Activated CD8-positive, alpha-beta memory T cell treated with anti-CD3 and anti-CD28 coated beads for 24 hours (primary cell): Measurements from ENCODE around the gene ATXN1.
A peak's percentile ranks its signal among the peaks of the same experiment; 100 is the strongest.

Experiments used
- DNase-seq: peaks from one replicate; pipeline ENCODE4 v3.0.0-alpha.2; 2020

ATXN1 gene

GRCh38 chr6:16519265-16520242 is 241.7 kb downstream of the ATXN1 start:
- no peak for DNase-seq

GRCh38 chr6:16518265-16518664 is 243.0 kb downstream of the ATXN1 start:
- DNase-seq: no peak

- peak; percentile 63 for DNase-seq
Observed at GRCh38 chr6:16514249-16514648, 247.0 kb downstream of the ATXN1 start.

GRCh38 chr6:16512544-16513290 is 248.5 kb downstream of the ATXN1 start:
- no peak for DNase-seq

GRCh38 chr6:16511723-16512489 is 249.4 kb downstream of the ATXN1 start:
- peak; percentile 72 for DNase-seq

GRCh38 chr6:16511040-16511660 is 250.1 kb downstream of the ATXN1 start:
- DNase-seq: no peak

GRCh38 chr6:16510245-16510644 is 251.0 kb downstream of the ATXN1 start:
- DNase-seq: no peak

GRCh38 chr6:16508959-16509358 is 252.3 kb downstream of the ATXN1 start:
- no peak for DNase-seq

- DNase-seq: no peak
Observed at GRCh38 chr6:16505711-16506357, 255.4 kb downstream of the ATXN1 start.

- DNase-seq: no peak
Observed at GRCh38 chr6:16504609-16505008, 256.7 kb downstream of the ATXN1 start.

- DNase-seq: no peak
Observed at GRCh38 chr6:16503970-16504415, 257.3 kb downstream of the ATXN1 start.

- no peak for DNase-seq
Observed at GRCh38 chr6:16503241-16503775, 258.0 kb downstream of the ATXN1 start.

- no peak for DNase-seq
Observed at GRCh38 chr6:16498957-16499356, 262.3 kb downstream of the ATXN1 start.

- no peak for DNase-seq
Observed at GRCh38 chr6:16498237-16498636, 263.0 kb downstream of the ATXN1 start.

GRCh38 chr6:16496991-16497801 is 264.1 kb downstream of the ATXN1 start:
- DNase-seq: no peak

- DNase-seq: no peak
Observed at GRCh38 chr6:16496210-16496609, 265.1 kb downstream of the ATXN1 start.

- DNase-seq: no peak
Observed at GRCh38 chr6:16494793-16495192, 266.5 kb downstream of the ATXN1 start.

GRCh38 chr6:16493802-16494201 is 267.5 kb downstream of the ATXN1 start:
- DNase-seq: no peak

GRCh38 chr6:16493112-16493511 is 268.1 kb downstream of the ATXN1 start:
- no peak for DNase-seq

- no peak for DNase-seq
Observed at GRCh38 chr6:16491666-16492313, 269.5 kb downstream of the ATXN1 start.
